Renal pelvis (tissue), 4 donors: Measurements from ENCODE around the gene NUB1. TPM values are rescaled to one million over a fixed set of nuclear protein-coding genes. Genes with fewer than 3 reads are reported as not detected.

Experiments used
- DNase-seq: peaks from one replicate; pipeline ENCODE4 v3.0.0-alpha.2; 2013
- polyA plus RNA-seq, 3 donors: library from polyadenylated mRNA; unstranded; fragments of 120-200 nt; gene quantifications; one replicate each; pipeline ENCODE4 v1.2.1, GENCODE V29; 2013; ENCODE audit not compliant: insufficient read length in 3 of 3

The NUB1 gene
- polyA plus RNA-seq, 3 donors = 75.7 to 82.8 (median 76.3) TPM

- DNase-seq = no peak
Measured at GRCh38 chr7:151311294-151311864, 30.2 kb upstream of the NUB1 start.

- no peak for DNase-seq
Measured at GRCh38 chr7:151312356-151312755, 29.3 kb upstream of the NUB1 start.

GRCh38 chr7:151312831-151313809 lies 28.5 kb upstream of the NUB1 start:
- DNase-seq = no peak

- DNase-seq = no peak
Measured at GRCh38 chr7:151313857-151314256, 27.8 kb upstream of the NUB1 start.

- no peak for DNase-seq
Measured at GRCh38 chr7:151314401-151314800, 27.2 kb upstream of the NUB1 start.

- DNase-seq = peak; percentile 71
Measured at GRCh38 chr7:151315038-151315655, 26.5 kb upstream of the NUB1 start.

- no peak for DNase-seq
Measured at GRCh38 chr7:151316896-151317295, 24.7 kb upstream of the NUB1 start.

GRCh38 chr7:151317936-151318335 lies 23.7 kb upstream of the NUB1 start:
- no peak for DNase-seq

GRCh38 chr7:151319189-151319588 lies 22.4 kb upstream of the NUB1 start:
- DNase-seq = no peak

- DNase-seq = no peak
Measured at GRCh38 chr7:151320263-151320845, 21.3 kb upstream of the NUB1 start.

- DNase-seq = no peak
Measured at GRCh38 chr7:151321341-151321740, 20.3 kb upstream of the NUB1 start.

- no peak for DNase-seq
Measured at GRCh38 chr7:151322906-151323305, 18.7 kb upstream of the NUB1 start.

- DNase-seq = no peak
Measured at GRCh38 chr7:151327022-151327421, 14.6 kb upstream of the NUB1 start.

GRCh38 chr7:151327659-151328058 lies 14.0 kb upstream of the NUB1 start:
- no peak for DNase-seq

- no peak for DNase-seq
Measured at GRCh38 chr7:151330181-151330580, 11.4 kb upstream of the NUB1 start.

GRCh38 chr7:151330661-151331060 lies 11.0 kb upstream of the NUB1 start:
- DNase-seq = no peak

- DNase-seq = no peak
Measured at GRCh38 chr7:151334628-151335027, 7.0 kb upstream of the NUB1 start.

- DNase-seq = no peak
Measured at GRCh38 chr7:151336027-151336708, 5.4 kb upstream of the NUB1 start.

GRCh38 chr7:151337346-151337745 lies 4.3 kb upstream of the NUB1 start:
- DNase-seq = no peak

GRCh38 chr7:151338809-151339208 lies 2.8 kb upstream of the NUB1 start:
- DNase-seq = no peak

GRCh38 chr7:151339651-151340382 lies 1.8 kb upstream of the NUB1 start:
- DNase-seq = no peak
